DND-41 (cell line): Measurements from ENCODE around the gene TDRD15.

Experiments
- EZH2 ChIP-seq: IDR thresholded peaks from 3 replicates; pipeline ENCODE4 v1.6.1; 2012; ENCODE audit warnings: borderline replicate concordance, low read depth, mild to moderate bottlenecking, moderate library complexity, low read length, inconsistent platforms; ENCODE audit not compliant: severe bottlenecking
- TF ChIP-seq, protein P1 (sequence below): IDR thresholded peaks from 2 replicates; pipeline ENCODE4 v1.5.1; 2012; ENCODE audit warnings: borderline replicate concordance, low read length, moderate library complexity, mild to moderate bottlenecking; ENCODE audit not compliant: poor library complexity, severe bottlenecking; ENCODE audit errors: extremely low read depth

DNA sequence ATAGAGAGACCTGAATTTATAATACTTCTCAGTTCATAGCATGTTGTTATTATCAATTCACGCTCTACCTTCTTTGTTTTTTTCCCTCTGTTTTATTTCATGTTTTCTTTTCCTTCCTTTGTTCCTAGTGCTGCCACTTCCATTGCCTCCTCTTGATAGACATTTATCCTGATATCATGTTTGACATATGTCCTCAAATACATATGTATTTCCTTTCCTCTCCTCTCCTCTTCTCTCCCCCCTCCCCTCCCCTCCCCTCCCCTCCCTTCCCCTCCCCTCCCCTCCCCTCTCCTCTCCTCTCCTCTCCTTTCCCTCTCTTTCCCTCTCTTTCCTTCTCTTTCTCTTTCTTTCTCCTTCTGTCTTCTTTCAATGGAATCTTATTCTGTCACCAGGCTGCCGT, 67.8 kb downstream of the TDRD15 start:
- TF ChIP-seq, protein P1, sequence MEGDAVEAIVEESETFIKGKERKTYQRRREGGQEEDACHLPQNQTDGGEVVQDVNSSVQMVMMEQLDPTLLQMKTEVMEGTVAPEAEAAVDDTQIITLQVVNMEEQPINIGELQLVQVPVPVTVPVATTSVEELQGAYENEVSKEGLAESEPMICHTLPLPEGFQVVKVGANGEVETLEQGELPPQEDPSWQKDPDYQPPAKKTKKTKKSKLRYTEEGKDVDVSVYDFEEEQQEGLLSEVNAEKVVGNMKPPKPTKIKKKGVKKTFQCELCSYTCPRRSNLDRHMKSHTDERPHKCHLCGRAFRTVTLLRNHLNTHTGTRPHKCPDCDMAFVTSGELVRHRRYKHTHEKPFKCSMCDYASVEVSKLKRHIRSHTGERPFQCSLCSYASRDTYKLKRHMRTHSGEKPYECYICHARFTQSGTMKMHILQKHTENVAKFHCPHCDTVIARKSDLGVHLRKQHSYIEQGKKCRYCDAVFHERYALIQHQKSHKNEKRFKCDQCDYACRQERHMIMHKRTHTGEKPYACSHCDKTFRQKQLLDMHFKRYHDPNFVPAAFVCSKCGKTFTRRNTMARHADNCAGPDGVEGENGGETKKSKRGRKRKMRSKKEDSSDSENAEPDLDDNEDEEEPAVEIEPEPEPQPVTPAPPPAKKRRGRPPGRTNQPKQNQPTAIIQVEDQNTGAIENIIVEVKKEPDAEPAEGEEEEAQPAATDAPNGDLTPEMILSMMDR, result no peak
- TF ChIP-seq EZH2, result no peak
